K562 (cell line): ENCODE data around the gene GGTLC1. TPM values are rescaled to one million over a fixed set of nuclear protein-coding genes. Genes with fewer than 3 reads are reported as not detected.

Experiments used
- ATAC-seq: fragments of 200-7000 bp; cut with Tn5 transposase; 3 replicates; pipeline ENCODE4 v1.9.1; 2020; ENCODE audit warnings: moderate library complexity
- BruUV-seq: library from RNA; stranded (reverse); fragments of 400-500 nt; replicated peaks from 2 replicates; lab custom pipeline; 2021; lab: Mats Ljungman, UMichigan
- CTCF ChIA-PET: fragments of 300-600 bp; formaldehyde crosslinking; extraction: SDS; loops from one replicate; lab custom pipeline; 2021; ENCODE audit warnings: low intra/inter-chr PET ratio; lab: Yijun Ruan, JAX
- POLR2A ChIA-PET: fragments of 300-600, 350-650 bp; sonication (Branson Sonifier 250); formaldehyde crosslinking; extraction: SDS; loops from one replicate; lab custom pipeline; 2021; ENCODE audit warnings: antibody characterized with exemption, inconsistent platforms; lab: Yijun Ruan, JAX
- DNase-seq, 4 experiments: peaks; one replicate each; pipeline versions ENCODE4 v3.0.0 to v3.0.0-alpha.2; 2011 to 2018; ENCODE audit warnings: low spot score in 3 of 4, mixed read lengths in 3 of 4; ENCODE audit errors: extremely low read depth in 1 of 4
- FAIRE-seq: peaks from 2 replicates; lab custom pipeline; 2011; peaks lifted over from hg19 to GRCh38; lab: Jason Lieb, UNC
- H2AFZ ChIP-seq: 2 replicates; pipeline ENCODE4 v1.6.0; 2011; ENCODE audit warnings: low read depth, low read length, control low read depth, inconsistent platforms
- H3K27ac ChIP-seq: fragments of 200-600 bp; 3 replicates; pipeline ENCODE4 v1.8.0; 2011; ENCODE audit warnings: low read depth, mild to moderate bottlenecking, control low read depth, inconsistent platforms, low read length, moderate library complexity, mixed read lengths; ENCODE audit errors: extremely low read depth
- H3K27me3 ChIP-seq, 2 experiments: fragments of 300-600 bp in 1 of 2; 2 replicates in 1 of 2; 3 replicates in 1 of 2; pipeline versions ENCODE4 v1.6.0 to v1.8.0; 2011; ENCODE audit warnings: inconsistent platforms in 2 of 2, low read length in 2 of 2, mild to moderate bottlenecking in 1 of 2, mixed read lengths in 1 of 2, moderate library complexity in 1 of 2; ENCODE audit not compliant: control insufficient read depth in 2 of 2, insufficient read depth in 2 of 2
- H3K36me3 ChIP-seq: fragments of 300-600 bp; 3 replicates; pipeline ENCODE4 v1.8.0; 2011; ENCODE audit warnings: mild to moderate bottlenecking, low read length, inconsistent platforms; ENCODE audit not compliant: control insufficient read depth, insufficient read depth
- H3K4me1 ChIP-seq, 2 experiments: fragments of 200-600 bp in 1 of 2; replicated peaks in 1 of 2; 2 replicates in 1 of 2; 3 replicates in 1 of 2; pipeline versions ENCODE4 v1.5.1 to v1.8.0; 2011; ENCODE audit warnings: inconsistent platforms in 2 of 2, low read length in 2 of 2, mild to moderate bottlenecking in 1 of 2, mixed read lengths in 1 of 2, moderate library complexity in 1 of 2; ENCODE audit not compliant: control insufficient read depth in 2 of 2, insufficient read depth in 2 of 2
- H3K4me2 ChIP-seq: 2 replicates; pipeline ENCODE4 v1.6.1; 2011; ENCODE audit warnings: low read length, control low read depth, inconsistent platforms, mixed read lengths; ENCODE audit not compliant: insufficient read depth
- H3K4me3 ChIP-seq: fragments of 200-600 bp; sonication (generic), shearing (Covaris generic); 2 replicates; pipeline ENCODE4 v1.5.1; 2016; ENCODE audit warnings: control low read depth, inconsistent platforms
- H3K79me2 ChIP-seq: fragments of 200-600 bp; 3 replicates; pipeline ENCODE4 v1.8.0; 2011; ENCODE audit warnings: low read length, inconsistent platforms; ENCODE audit not compliant: control insufficient read depth, insufficient read depth
- H3K9ac ChIP-seq, 2 experiments: 2 replicates each; pipeline versions ENCODE4 v1.6.0 to v1.6.1; 2011; ENCODE audit warnings: low read depth in 2 of 2, low read length in 2 of 2, control low read depth in 1 of 2, inconsistent platforms in 1 of 2, mild to moderate bottlenecking in 1 of 2, mixed read lengths in 1 of 2; ENCODE audit not compliant: insufficient read depth in 1 of 2
- H3K9me1 ChIP-seq: one replicate; pipeline ENCODE4 v1.6.0; 2011; ENCODE audit warnings: inconsistent platforms, mild to moderate bottlenecking, low read length, moderate library complexity; ENCODE audit not compliant: control insufficient read depth, insufficient read depth
- H3K9me3 ChIP-seq: replicated peaks from 2 replicates; pipeline ENCODE4 v1.5.1; 2011; ENCODE audit warnings: low read depth, low read length, inconsistent platforms; ENCODE audit not compliant: control insufficient read depth, insufficient read depth
- H4K20me1 ChIP-seq: replicated peaks from 2 replicates; pipeline ENCODE4 v1.6.1; 2011; ENCODE audit warnings: low read length, inconsistent platforms, mixed read lengths; ENCODE audit not compliant: control insufficient read depth, insufficient read depth
- BDP1 ChIP-seq: IDR thresholded peaks from 3 replicates; pipeline ENCODE4 v1.6.1; 2011; ENCODE audit not compliant: insufficient read length, insufficient read depth
- CSDE1 ChIP-seq, 2 experiments: fragments of 450-650 bp; IDR thresholded peaks; 2 replicates each; pipeline ENCODE4 v1.6.1; 2016; ENCODE audit warnings: mild to moderate bottlenecking in 1 of 2
- KAT2B ChIP-seq: IDR thresholded peaks from one replicate; pipeline ENCODE4 v1.6.1; 2012; ENCODE audit warnings: low read depth, mild to moderate bottlenecking, control low read depth, inconsistent platforms, low read length, moderate library complexity
- RBM39 ChIP-seq: fragments of 200-400 bp; formaldehyde crosslinking; optimal IDR thresholded peaks from 2 replicates; pipeline ENCODE3; 2018; ENCODE audit warnings: low read depth, low read length
- REST ChIP-seq, 2 experiments: fragments of 450-650 bp; formaldehyde crosslinking in 1 of 2; IDR thresholded peaks; 2 replicates each; pipeline versions ENCODE4 v1.4.0 to v1.6.1; 2014 to 2020; ENCODE audit warnings: mild to moderate bottlenecking in 2 of 2, borderline replicate concordance in 1 of 2, low read depth in 1 of 2
- SLC30A9 ChIP-seq: fragments of 250-450 bp; sonication (Bioruptor Pico); IDR thresholded peaks from 2 replicates; pipeline ENCODE4 v1.8.0; 2022; ENCODE audit warnings: mild to moderate bottlenecking, moderate library complexity
- SRF ChIP-seq, 2 experiments: fragments of 250-450, 450-650 bp in 1 of 2; sonication (Bioruptor Pico) in 1 of 2; sonication (generic) in 1 of 2; formaldehyde crosslinking; IDR thresholded peaks; 2 replicates each; pipeline versions ENCODE4 v1.5.0 to v1.5.1; 2020 to 2022; ENCODE audit warnings: mild to moderate bottlenecking in 1 of 2, missing genetic modification reagents in 1 of 2
- USF1 ChIP-seq: sonication (generic); formaldehyde crosslinking; IDR thresholded peaks from 2 replicates; pipeline ENCODE4 v1.9.0; 2022; ENCODE audit warnings: mild to moderate bottlenecking, missing genetic modification reagents
- WHSC1 ChIP-seq: IDR thresholded peaks from one replicate; pipeline ENCODE4 v1.6.1; 2012; ENCODE audit warnings: low read length, control low read depth, inconsistent platforms
- ZNF668 ChIP-seq: fragments of 250-450 bp; sonication (Bioruptor Pico); IDR thresholded peaks from 2 replicates; pipeline ENCODE4 v1.8.0; 2022; ENCODE audit warnings: mild to moderate bottlenecking, inconsistent platforms
- WGBS: fragments of 100-300 bp; shearing (Covaris generic); methylation state at CpG from one replicate; pipeline ENCODE4 v1.1.6; 2016; ENCODE audit warnings: low coverage, mixed read lengths; ENCODE audit not compliant: insufficient coverage; ENCODE audit errors: missing lambda C conversion rate; 5-methylcytosine and 5-hydroxymethylcytosine counted together
- in situ Hi-C: fragments of 300-500 bp; cut with MboI; formaldehyde crosslinking; loops from 4 replicates; pipeline ENCODE4 v1.15.0; 2018; ENCODE audit warnings: inconsistent platforms, mixed read lengths
- intact Hi-C: fragments of 100-400 bp; cut with micrococcal nuclease; formaldehyde crosslinking; loops from 2 replicates; pipeline ENCODE4 v1.14.2; 2022
- polyA plus RNA-seq, 8 experiments: library from polyadenylated mRNA; depleted of rRNA in 4 of 8; stranded (reverse) in 5 of 8; unstranded in 3 of 8; fragments of >200 nt; fragmentation: Nextera tagmentation in 2 of 8; fragmentation: Illumina TruSeq in 1 of 8; extraction: Ambion mirVana in 2 of 8; extraction: Trizol in 1 of 8; gene quantifications; 2 replicates each; pipeline versions ENCODE4 v1.2.1 to v1.2.3, GENCODE V29; 2011 to 2014; ENCODE audit warnings: inconsistent platforms in 1 of 8, missing spikeins in 1 of 8
- total RNA-seq, 7 experiments: library from RNA; depleted of rRNA in 6 of 7; stranded (reverse); fragments of >200 nt in 6 of 7; fragmentation: Illumina TruSeq in 2 of 7; extraction: Trizol in 2 of 7; gene quantifications; 2 replicates each; pipeline versions ENCODE4 v1.2.1 to v1.2.3, GENCODE V29; 2011 to 2021; ENCODE audit warnings: low replicate concordance in 1 of 7
- TF ChIP-seq, protein P1 (sequence below): sonication (generic); formaldehyde crosslinking; IDR thresholded peaks from 2 replicates; pipeline ENCODE4 v1.8.0; 2022; ENCODE audit warnings: mild to moderate bottlenecking, missing genetic modification reagents

The GGTLC1 gene
- total and polyA plus RNA-seq, 9 of the 15 experiments (the other 6 are each of a cell fraction or from before 2014, with no cell fraction given), result not detected

DNA sequence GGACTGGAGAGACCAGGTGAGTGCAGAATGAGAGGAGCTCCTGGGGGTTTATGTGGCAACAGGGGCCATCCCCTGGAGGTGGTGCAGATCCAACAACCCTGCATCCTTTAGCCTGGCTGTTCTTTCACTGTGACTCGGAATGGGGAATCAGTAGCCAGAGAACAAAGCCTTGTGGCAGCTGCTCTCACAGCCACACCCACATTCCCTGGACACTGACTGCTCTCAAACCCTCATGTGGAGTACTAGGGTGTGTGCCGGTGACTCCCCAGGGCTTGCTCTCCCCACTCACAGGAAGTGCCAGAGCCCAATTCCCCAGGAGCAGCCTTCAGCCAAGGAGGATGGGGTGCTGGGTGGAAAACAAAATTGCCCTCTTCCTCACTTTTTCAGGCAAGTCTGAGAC is 30.2 kb upstream of the GGTLC1 start:
- H3K4me2 ChIP-seq, result no peak overlapping the region
- H3K9me1 ChIP-seq, result no peaks in the 10 kb centered on the region
- FAIRE-seq (no peak), DNase-seq (no peak), ATAC-seq (no peak)
- no peaks in the 10 kb centered on the region for H3K4me1 ChIP-seq
- in situ Hi-C loops (no loop called here), intact Hi-C loops (no loop called here)
- H4K20me1 ChIP-seq, result no peaks in the 10 kb centered on the region
- no peak overlapping the region for H3K9ac ChIP-seq
- 0% methylated on average over 1 of the region's 2 CpGs for WGBS
- no peaks in the 10 kb centered on the region for H3K36me3 ChIP-seq
- POLR2A ChIA-PET, result interaction anchor here (0.6 kb wide), 2 partner anchors 10 to 135 kb away, joined by 3 to 4 read pairs; no protein-coding TSS in a partner anchor
- CTCF ChIA-PET, result no interaction called here
- no TSS peak for BruUV-seq
- no peaks in the 10 kb centered on the region for H3K9me3 ChIP-seq
- no peak overlapping the region for H2AFZ ChIP-seq
- peaks cover 0 to 5% of the 10 kb centered on the region in 2 experiments; a peak in 1 of 5 replicates for H3K27me3 ChIP-seq
- no peaks in the 10 kb centered on the region for H3K79me2 ChIP-seq
- H3K27ac ChIP-seq, result no peak overlapping the region
- no peak overlapping the region for H3K4me3 ChIP-seq
- TF ChIP-seq ZNF668 (CRISPR knock-in tag) (no peak), USF1 (CRISPR knock-in tag) (no peak), SRF (CRISPR knock-in tag; IDR thresholded peaks at IDR 0.05) (no peak), WHSC1 (no peak), REST (IDR thresholded peaks at IDR 0.05; ENCODE audit: borderline replicate concordance) (no peak), REST (CRISPR knock-in tag; IDR thresholded peaks at IDR 0.05; ENCODE audit: low read depth) (no peak), SLC30A9 (no peak), CSDE1 (IDR thresholded peaks at IDR 0.05) (no peak), RBM39 (no peak), KAT2B (no peak), BDP1 (no peak)
- TF ChIP-seq, protein P1, sequence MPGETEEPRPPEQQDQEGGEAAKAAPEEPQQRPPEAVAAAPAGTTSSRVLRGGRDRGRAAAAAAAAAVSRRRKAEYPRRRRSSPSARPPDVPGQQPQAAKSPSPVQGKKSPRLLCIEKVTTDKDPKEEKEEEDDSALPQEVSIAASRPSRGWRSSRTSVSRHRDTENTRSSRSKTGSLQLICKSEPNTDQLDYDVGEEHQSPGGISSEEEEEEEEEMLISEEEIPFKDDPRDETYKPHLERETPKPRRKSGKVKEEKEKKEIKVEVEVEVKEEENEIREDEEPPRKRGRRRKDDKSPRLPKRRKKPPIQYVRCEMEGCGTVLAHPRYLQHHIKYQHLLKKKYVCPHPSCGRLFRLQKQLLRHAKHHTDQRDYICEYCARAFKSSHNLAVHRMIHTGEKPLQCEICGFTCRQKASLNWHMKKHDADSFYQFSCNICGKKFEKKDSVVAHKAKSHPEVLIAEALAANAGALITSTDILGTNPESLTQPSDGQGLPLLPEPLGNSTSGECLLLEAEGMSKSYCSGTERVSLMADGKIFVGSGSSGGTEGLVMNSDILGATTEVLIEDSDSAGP (CRISPR knock-in tag), result no peak
